Body of pancreas (tissue), 4 donors: Measurements from ENCODE around the gene RAB42. TPM values are rescaled to one million over a fixed set of nuclear protein-coding genes. Genes with fewer than 3 reads are reported as not detected.
A peak's percentile ranks its signal among the peaks of the same experiment; 100 is the strongest.
"Not testable (repeated sequence)": the region's sequence is repeated elsewhere in the genome, so short reads cannot be mapped to it uniquely, and the experiment has no call there.

Source experiments
- ATAC-seq: fragments of 150-250 bp; one replicate; pipeline ENCODE4 v1.9.1; 2016
- DNase-seq, 4 donors: peaks; one replicate each; pipeline ENCODE4 v3.0.0-alpha.2; 2019
- H3K27ac ChIP-seq, 4 donors: fragments of 200-600 bp; sonication (generic); 1 replicate in 3 of 4; 2 replicates in 1 of 4; pipeline versions ENCODE4 v1.5.1 to v1.6.1; 2016 to 2019; ENCODE audit warnings: mild to moderate bottlenecking in 1 of 4, mixed read lengths in 1 of 4, moderate library complexity in 1 of 4
- H3K27me3 ChIP-seq, 2 donors: fragments of 200-600 bp; sonication (generic); one replicate each; pipeline ENCODE4 v1.6.0; 2016; ENCODE audit warnings: mild to moderate bottlenecking in 1 of 2
- H3K36me3 ChIP-seq, 2 donors: fragments of 200-600 bp; sonication (generic); replicated peaks in 1 of 2; 2 replicates each; pipeline ENCODE4 v1.5.1; 2016; ENCODE audit warnings: low read depth in 2 of 2; ENCODE audit not compliant: insufficient read depth in 1 of 2
- H3K4me1 ChIP-seq: fragments of 200-600 bp; sonication (generic); one replicate; pipeline ENCODE4 v1.6.0; 2016
- H3K4me3 ChIP-seq, 2 donors: fragments of 200-600 bp; sonication (generic); 1 replicate in 1 of 2; 2 replicates in 1 of 2; pipeline ENCODE4 v1.5.1; 2016 to 2019
- H3K9me3 ChIP-seq, 3 donors: fragments of 200-600 bp; sonication (generic); 1 replicate in 2 of 3; 2 replicates in 1 of 3; pipeline ENCODE4 v1.5.1; 2016
- CTCF ChIP-seq, 7 experiments: fragments of 450-650 bp in 4 of 7; fragments of 200-600 bp in 3 of 7; sonication (generic) in 3 of 7; IDR thresholded peaks; one replicate each; pipeline ENCODE4 v1.5.1; 2016 to 2019; ENCODE audit warnings: antibody characterized with exemption in 7 of 7
- POLR2A ChIP-seq, 3 donors: fragments of 450-650 bp; IDR thresholded peaks; one replicate each; pipeline ENCODE4 v1.6.1; 2016; ENCODE audit warnings: antibody characterized with exemption in 3 of 3, mild to moderate bottlenecking in 2 of 3
- WGBS, 2 donors: methylation state at CpG; one replicate each; pipeline ENCODE4 v1.1.5; 2017; 5-methylcytosine and 5-hydroxymethylcytosine counted together
- intact Hi-C: fragments of 100-400 bp; cut with DNase I; formaldehyde crosslinking; loops from one replicate; pipeline ENCODE4 v1.15.1; 2023
- total RNA-seq, 2 donors: library from RNA; depleted of rRNA; stranded (reverse); fragments of >200 nt; gene quantifications; one replicate each; pipeline ENCODE4 v1.1.0, GENCODE V29; 2016

The RAB42 gene
- total RNA-seq, 2 donors from 2014 or later = 2.9 TPM; not detected in 1

GRCh38 chr1:28581531-28582247 is 10.4 kb upstream of the RAB42 start:
- TF ChIP-seq POLR2A (IDR thresholded peaks at IDR 0.05) = peak; percentile 95 to 99 (median 98)
- TF ChIP-seq CTCF (IDR thresholded peaks at IDR 0.05) = peak in 4 of 7 experiments; percentile 10 to 57 (median 46)
- no peaks in the 10 kb centered on the region for H3K27me3 ChIP-seq
- intact Hi-C loops = no loop called here
- peak overlapping the region; percentile 70 to 88 (median 76) for H3K27ac ChIP-seq
- H3K9me3 ChIP-seq = no peaks in the 10 kb centered on the region
- WGBS, 2 donors = 0 to 1% methylated on average over 2 to 75 of the region's 75 CpGs
- ATAC-seq (peak; percentile 97), DNase-seq (peak; percentile 96 to 97 (median 96))
- H3K36me3 ChIP-seq = peaks cover 4 to 13% of the 10 kb centered on the region in 2 donors
- H3K4me1 ChIP-seq = peaks cover 21% of the 10 kb centered on the region
- peak overlapping the region; percentile 46 to 60 for H3K4me3 ChIP-seq

- H3K4me1 ChIP-seq = peaks cover 21% of the 10 kb centered on the region
- WGBS, 2 donors = 2 to 5% methylated on average over 10 of the region's 10 CpGs
- ATAC-seq = peak; percentile 8
Measured at GRCh38 chr1:28582248-28582615, 9.8 kb upstream of the RAB42 start.

GRCh38 chr1:28586585-28587391 is 5.3 kb upstream of the RAB42 start:
- H3K27me3 ChIP-seq, H3K4me1 ChIP-seq, ATAC-seq, H3K4me3 ChIP-seq, DNase-seq, H3K36me3 ChIP-seq, H3K9me3 ChIP-seq, intact Hi-C loops: not testable (repeated sequence)
- peak overlapping the region in 1 of 4 donors; percentile 18 for H3K27ac ChIP-seq
- 82 to 83% methylated on average over 19 of the region's 19 CpGs for WGBS, 2 donors

More at GRCh38 chr1:28582248-28582615, 9.8 kb upstream of the RAB42 start:
- intact Hi-C loops = no loop called here
- Histone ChIP-seq H3K27ac (peak overlapping the region; percentile 70 to 88 (median 76)), H3K27me3 (no peaks in the 10 kb centered on the region), H3K36me3 (peaks cover 4 to 13% of the 10 kb centered on the region in 2 donors), H3K4me3 (peak overlapping the region in 1 of 2 donors; percentile 60), H3K9me3 (no peaks in the 10 kb centered on the region)
- TF ChIP-seq POLR2A (IDR thresholded peaks at IDR 0.05) (no peak), CTCF (IDR thresholded peaks at IDR 0.05) (no peak)
- DNase-seq = no peak

- TF ChIP-seq POLR2A (IDR thresholded peaks at IDR 0.05) (no peak), CTCF (IDR thresholded peaks at IDR 0.05) (no peak)
- Histone ChIP-seq H3K9me3 (no peaks in the 10 kb centered on the region), H3K4me1 (peaks cover 5% of the 10 kb centered on the region), H3K36me3 (no peaks in the 10 kb centered on the region), H3K27ac (no peak overlapping the region), H3K27me3 (no peaks in the 10 kb centered on the region), H3K4me3 (no peak overlapping the region)
- DNase-seq = peak in 1 of 4 donors; percentile 20
- intact Hi-C loops = no loop called here
- WGBS, 2 donors = 5 to 18% methylated on average over 12 to 62 of the region's 81 CpGs
- ATAC-seq = peak; percentile 47
Measured at GRCh38 chr1:28592321-28593071, 431 bp downstream of the RAB42 start.

- H3K27ac ChIP-seq = not testable (repeated sequence)
Measured at GRCh38 chr1:28593988-28594356, 1.9 kb downstream of the RAB42 start.

GRCh38 chr1:28594686-28595411 is 2.8 kb downstream of the RAB42 start:
- H3K36me3 ChIP-seq, intact Hi-C loops, H3K4me3 ChIP-seq, H3K27me3 ChIP-seq, H3K9me3 ChIP-seq, H3K4me1 ChIP-seq: not testable (repeated sequence)
- peak overlapping the region in 2 of 4 donors; percentile 20 to 37 for H3K27ac ChIP-seq
- 65 to 70% methylated on average over 5 to 7 of the region's 7 CpGs for WGBS, 2 donors
- ATAC-seq = peak; percentile 52
- DNase-seq = peak in 3 of 4 donors; percentile 42 to 46 (median 44)

More at GRCh38 chr1:28593988-28594356, 1.9 kb downstream of the RAB42 start:
- ATAC-seq, H3K4me3 ChIP-seq, H3K4me1 ChIP-seq, H3K36me3 ChIP-seq, intact Hi-C loops, DNase-seq, H3K27me3 ChIP-seq, H3K9me3 ChIP-seq: not testable (repeated sequence)
- WGBS, 2 donors = 84 to 96% methylated on average over 3 of the region's 3 CpGs
